ENCODE results near the gene PITX1. TPM values are rescaled to one million over a fixed set of nuclear protein-coding genes. Genes with fewer than 3 reads are reported as not detected.
A peak's percentile ranks its signal among the peaks of the same experiment; 100 is the strongest.

Gene PITX1
- total RNA-seq, 2 donors from 2014 or later, result 1.3 to 2.4 TPM

DNA sequence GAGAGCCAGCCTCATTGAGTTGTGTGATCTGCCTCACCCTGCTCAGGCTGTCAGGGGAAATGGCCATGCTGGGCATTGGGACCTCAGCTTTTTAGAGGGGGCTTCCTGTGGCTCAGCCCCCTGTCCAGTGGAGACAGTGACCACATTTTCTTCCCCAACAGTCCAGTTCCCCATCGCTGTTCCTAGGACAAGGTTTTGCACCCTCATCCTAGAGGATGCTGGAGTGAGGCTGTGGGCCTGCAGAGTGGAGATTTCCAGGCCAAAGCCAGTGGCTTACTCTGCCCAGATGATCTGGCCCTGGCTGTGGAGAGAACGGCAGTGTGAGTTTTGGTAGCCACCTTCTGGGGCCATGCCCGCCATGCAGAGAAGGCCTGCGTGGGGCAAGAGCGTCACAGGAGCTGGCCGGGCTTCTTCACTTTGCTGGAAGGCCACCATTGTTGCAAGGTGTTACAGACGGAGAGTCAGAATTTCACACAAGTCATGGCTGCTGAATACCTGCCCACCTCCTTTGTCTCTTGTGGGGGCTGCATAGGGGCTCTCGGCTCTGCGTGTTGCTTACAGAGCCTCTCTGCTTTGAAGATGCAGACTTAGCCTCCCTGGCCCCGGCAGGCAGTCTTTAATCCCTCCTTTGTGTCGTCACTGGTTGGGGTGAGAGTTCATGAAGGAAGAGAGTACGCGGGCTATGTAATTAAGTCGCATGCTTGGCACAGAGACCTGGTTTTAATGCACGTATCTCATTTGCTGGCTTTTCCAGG lies 35.2 kb upstream of the PITX1 start:
- no peaks in the 10 kb centered on the region for H3K27me3 ChIP-seq (ENCODE audit: control insufficient read depth, insufficient read depth, low read length, poor library complexity, severe bottlenecking)
- WGBS, 2 experiments (ENCODE audit: insufficient coverage in 1 of 2, insufficient read length in 1 of 2), result 58 to 61% methylated on average over 7 to 15 of the region's 15 CpGs
- peak overlapping the region; percentile 61 for H3K27ac Mint-ChIP-seq

DNA sequence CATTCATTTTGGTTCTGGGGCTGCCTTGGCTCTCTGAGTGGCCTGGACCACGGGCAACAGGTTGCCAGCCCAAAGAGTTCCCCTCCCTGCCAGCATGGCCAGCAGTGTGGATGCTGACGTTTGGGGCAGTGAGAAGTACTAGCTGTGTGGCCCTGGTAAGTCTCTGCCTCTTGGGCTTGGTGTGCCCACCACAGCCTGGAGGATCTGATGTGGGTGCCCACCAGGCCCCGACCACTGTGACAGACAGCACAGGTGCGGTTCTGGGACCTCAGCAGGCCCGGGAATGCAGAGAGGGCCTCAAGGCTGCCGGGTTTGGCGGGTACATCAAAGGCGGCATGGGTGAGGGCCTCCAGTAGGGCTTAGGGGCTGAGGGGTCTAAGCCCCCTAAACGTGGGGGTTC lies 33.6 kb upstream of the PITX1 start:
- Mint-ChIP-seq H3K4me3 (no peak overlapping the region), H3K4me1 (peaks cover 17% of the 10 kb centered on the region), H3K27me3 (ENCODE audit: insufficient read depth) (peaks cover 15% of the 10 kb centered on the region), H3K36me3 (ENCODE audit: low read depth) (no peaks in the 10 kb centered on the region), H3K27ac (no peak overlapping the region), H3K9me3 (no peaks in the 10 kb centered on the region)
- no peaks in the 10 kb centered on the region for H3K9me3 ChIP-seq (ENCODE audit: control insufficient read depth, low read length)
- no peak overlapping the region for H3K4me3 ChIP-seq (ENCODE audit: low read length)
- H3K36me3 ChIP-seq (ENCODE audit: control insufficient read depth, insufficient read depth, low read length), result no peaks in the 10 kb centered on the region
- no peak for DNase-seq
- TF ChIP-seq, protein P1, sequence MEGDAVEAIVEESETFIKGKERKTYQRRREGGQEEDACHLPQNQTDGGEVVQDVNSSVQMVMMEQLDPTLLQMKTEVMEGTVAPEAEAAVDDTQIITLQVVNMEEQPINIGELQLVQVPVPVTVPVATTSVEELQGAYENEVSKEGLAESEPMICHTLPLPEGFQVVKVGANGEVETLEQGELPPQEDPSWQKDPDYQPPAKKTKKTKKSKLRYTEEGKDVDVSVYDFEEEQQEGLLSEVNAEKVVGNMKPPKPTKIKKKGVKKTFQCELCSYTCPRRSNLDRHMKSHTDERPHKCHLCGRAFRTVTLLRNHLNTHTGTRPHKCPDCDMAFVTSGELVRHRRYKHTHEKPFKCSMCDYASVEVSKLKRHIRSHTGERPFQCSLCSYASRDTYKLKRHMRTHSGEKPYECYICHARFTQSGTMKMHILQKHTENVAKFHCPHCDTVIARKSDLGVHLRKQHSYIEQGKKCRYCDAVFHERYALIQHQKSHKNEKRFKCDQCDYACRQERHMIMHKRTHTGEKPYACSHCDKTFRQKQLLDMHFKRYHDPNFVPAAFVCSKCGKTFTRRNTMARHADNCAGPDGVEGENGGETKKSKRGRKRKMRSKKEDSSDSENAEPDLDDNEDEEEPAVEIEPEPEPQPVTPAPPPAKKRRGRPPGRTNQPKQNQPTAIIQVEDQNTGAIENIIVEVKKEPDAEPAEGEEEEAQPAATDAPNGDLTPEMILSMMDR (conservative IDR thresholded peaks at IDR 0.05), result no peak
- no peak overlapping the region for H3K27ac ChIP-seq (ENCODE audit: low read depth, low read length)
- no peak overlapping the region for H3K9ac ChIP-seq (ENCODE audit: extremely low read depth, low read length, poor library complexity, severe bottlenecking)
- 84 to 90% methylated on average over 8 to 9 of the region's 9 CpGs for WGBS, 2 experiments (ENCODE audit: insufficient coverage in 1 of 2, insufficient read length in 1 of 2)
- peaks cover 21% of the 10 kb centered on the region for H3K4me1 ChIP-seq (ENCODE audit: control insufficient read depth, insufficient read depth, low read length)
- H3K27me3 ChIP-seq (ENCODE audit: control insufficient read depth, insufficient read depth, low read length, poor library complexity, severe bottlenecking), result no peaks in the 10 kb centered on the region

More for the DNA sequence above, 35.2 kb upstream of the PITX1 start:
- Histone ChIP-seq H3K4me3 (ENCODE audit: low read length) (no peak overlapping the region), H3K36me3 (ENCODE audit: control insufficient read depth, insufficient read depth, low read length) (no peaks in the 10 kb centered on the region), H3K9ac (ENCODE audit: extremely low read depth, low read length, poor library complexity, severe bottlenecking) (no peak overlapping the region), H3K9me3 (ENCODE audit: control insufficient read depth, low read length) (no peaks in the 10 kb centered on the region), H3K4me1 (ENCODE audit: control insufficient read depth, insufficient read depth, low read length) (peaks cover 25% of the 10 kb centered on the region), H3K27ac (ENCODE audit: low read depth, low read length) (no peak overlapping the region)
- Mint-ChIP-seq H3K27me3 (ENCODE audit: insufficient read depth) (peaks cover 13% of the 10 kb centered on the region), H3K9me3 (no peaks in the 10 kb centered on the region), H3K36me3 (ENCODE audit: low read depth) (no peaks in the 10 kb centered on the region), H3K4me1 (peaks cover 31% of the 10 kb centered on the region), H3K4me3 (no peak overlapping the region)
- TF ChIP-seq, protein P1 (conservative IDR thresholded peaks at IDR 0.05), result no peak
- peak; percentile 72 for DNase-seq

DNA sequence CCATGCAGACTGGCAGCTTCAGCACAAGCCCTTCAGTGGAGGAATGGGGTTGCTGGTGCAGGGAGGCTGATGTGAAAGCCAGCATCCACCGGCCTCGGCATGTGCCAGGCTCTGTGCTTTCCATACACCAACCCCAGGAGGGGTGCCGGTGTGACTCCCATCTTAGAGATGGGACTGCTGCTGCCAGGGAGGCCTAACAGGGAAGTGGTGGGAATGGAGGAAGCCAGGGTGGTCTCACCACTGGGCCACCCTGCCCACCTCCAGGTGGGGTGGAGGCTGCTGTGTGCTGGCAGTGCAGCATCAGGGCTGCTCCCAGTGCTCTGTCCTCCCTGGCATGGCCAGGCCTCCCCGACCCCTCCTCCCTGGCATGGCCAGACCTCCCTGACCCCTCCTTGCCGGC lies 32.8 kb upstream of the PITX1 start:
- H3K9me3 Mint-ChIP-seq, result no peaks in the 10 kb centered on the region
- no peak overlapping the region for H3K27ac ChIP-seq (ENCODE audit: low read depth, low read length)
- no peak overlapping the region for H3K27ac Mint-ChIP-seq
- 96% methylated on average over 5 of the region's 5 CpGs; no CpG with 5 or more reads in 1 of the 2 experiments for WGBS, 2 experiments (ENCODE audit: insufficient coverage in 1 of 2, insufficient read length in 1 of 2)
- H3K9ac ChIP-seq (ENCODE audit: extremely low read depth, low read length, poor library complexity, severe bottlenecking), result no peak overlapping the region
- no peaks in the 10 kb centered on the region for H3K9me3 ChIP-seq (ENCODE audit: control insufficient read depth, low read length)
- peaks cover 11% of the 10 kb centered on the region for H3K4me1 Mint-ChIP-seq
- no peak for DNase-seq
- no peaks in the 10 kb centered on the region for H3K36me3 ChIP-seq (ENCODE audit: control insufficient read depth, insufficient read depth, low read length)
- no peaks in the 10 kb centered on the region for H3K27me3 ChIP-seq (ENCODE audit: control insufficient read depth, insufficient read depth, low read length, poor library complexity, severe bottlenecking)
- H3K27me3 Mint-ChIP-seq (ENCODE audit: insufficient read depth), result peaks cover 15% of the 10 kb centered on the region
- H3K4me1 ChIP-seq (ENCODE audit: control insufficient read depth, insufficient read depth, low read length), result peaks cover 17% of the 10 kb centered on the region
- no peaks in the 10 kb centered on the region for H3K36me3 Mint-ChIP-seq (ENCODE audit: low read depth)
- TF ChIP-seq, protein P1 (conservative IDR thresholded peaks at IDR 0.05), result no peak
- H3K4me3 Mint-ChIP-seq, result no peak overlapping the region
- no peak overlapping the region for H3K4me3 ChIP-seq (ENCODE audit: low read length)

Data from endodermal cell (in vitro differentiated cells).